Muscle layer of duodenum (tissue), 2 donors: ENCODE data around the gene POLN.

Experiments
- H3K27ac ChIP-seq: one replicate; pipeline ENCODE4 v1.7.0; 2013; ENCODE audit warnings: mild to moderate bottlenecking, low read length
- H3K27me3 ChIP-seq: one replicate; pipeline ENCODE4 v1.7.0; 2013; ENCODE audit warnings: low read depth, mild to moderate bottlenecking, control low read depth, low read length
- H3K36me3 ChIP-seq, 2 donors: one replicate each; pipeline ENCODE4 v1.7.0; 2013; ENCODE audit warnings: low read length in 2 of 2, control low read depth in 1 of 2, mild to moderate bottlenecking in 1 of 2; ENCODE audit not compliant: insufficient read depth in 2 of 2, control insufficient read depth in 1 of 2
- H3K4me1 ChIP-seq, 2 donors: one replicate each; pipeline ENCODE4 v1.7.0; 2013; ENCODE audit warnings: low read length in 2 of 2, mild to moderate bottlenecking in 2 of 2, control low read depth in 1 of 2, moderate library complexity in 1 of 2; ENCODE audit not compliant: insufficient read depth in 2 of 2, control insufficient read depth in 1 of 2
- H3K4me3 ChIP-seq, 2 donors: one replicate each; pipeline ENCODE4 v1.7.0; 2013; ENCODE audit warnings: low read length in 2 of 2, low read depth in 1 of 2, mild to moderate bottlenecking in 1 of 2
- H3K9me3 ChIP-seq, 2 donors: one replicate each; pipeline ENCODE4 v1.7.0; 2013; ENCODE audit warnings: low read length in 2 of 2, control low read depth in 1 of 2, mild to moderate bottlenecking in 1 of 2; ENCODE audit not compliant: control insufficient read depth in 1 of 2
- donor health status: healthy.

Gene POLN

GRCh38 chr4:2273657-2274319 lies 31.9 kb upstream of the POLN start:
- no peak overlapping the region for H3K27ac ChIP-seq
- peaks cover 0 to 5% of the 10 kb centered on the region in 2 donors for H3K36me3 ChIP-seq
- no peak overlapping the region for H3K4me3 ChIP-seq
- H3K27me3 ChIP-seq: no peaks in the 10 kb centered on the region
- no peaks in the 10 kb centered on the region for H3K9me3 ChIP-seq
- H3K4me1 ChIP-seq: no peaks in the 10 kb centered on the region

DNA sequence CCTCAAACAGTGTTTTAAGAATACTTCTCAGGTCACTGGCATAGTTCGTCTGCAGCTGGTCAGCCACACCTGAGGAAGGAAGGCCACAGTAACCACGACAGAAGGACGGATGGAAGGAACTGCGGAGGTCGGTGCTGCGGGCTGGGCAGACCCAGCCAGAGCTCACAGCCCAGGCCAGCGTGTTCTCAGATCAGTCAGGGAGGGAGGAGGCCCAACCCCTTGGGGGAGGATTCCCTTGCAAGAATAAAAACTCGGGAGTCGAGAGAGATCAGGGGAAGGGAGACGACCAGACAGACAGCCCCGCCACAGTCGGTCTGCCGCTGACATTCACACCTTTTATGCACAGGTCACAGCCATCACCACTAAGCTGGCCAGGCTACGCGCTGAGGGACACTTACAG lies 31.3 kb upstream of the POLN start:
- H3K4me1 ChIP-seq: no peaks in the 10 kb centered on the region
- H3K9me3 ChIP-seq: no peaks in the 10 kb centered on the region
- H3K4me3 ChIP-seq: no peak overlapping the region
- no peak overlapping the region for H3K27ac ChIP-seq
- H3K36me3 ChIP-seq: peaks cover 0 to 5% of the 10 kb centered on the region in 2 donors
- no peaks in the 10 kb centered on the region for H3K27me3 ChIP-seq

DNA sequence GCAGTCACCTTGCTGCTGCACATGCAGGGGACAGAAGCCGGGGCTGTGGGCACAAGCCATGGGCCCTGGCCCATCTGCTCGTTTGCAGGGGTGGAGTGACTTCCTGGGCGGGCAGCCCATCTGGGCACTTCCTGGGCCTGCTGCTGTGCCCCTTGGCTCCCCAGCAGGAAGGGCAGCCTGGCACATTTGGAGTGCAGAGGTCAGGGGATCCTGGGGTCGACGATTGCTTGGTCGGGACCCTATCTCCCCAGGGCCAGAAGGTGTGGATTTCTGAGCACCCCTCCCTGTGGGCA lies 30.9 kb upstream of the POLN start:
- no peaks in the 10 kb centered on the region for H3K9me3 ChIP-seq
- no peak overlapping the region for H3K27ac ChIP-seq
- no peaks in the 10 kb centered on the region for H3K27me3 ChIP-seq
- peaks cover 0 to 5% of the 10 kb centered on the region in 2 donors for H3K36me3 ChIP-seq
- H3K4me1 ChIP-seq: no peaks in the 10 kb centered on the region
- H3K4me3 ChIP-seq: no peak overlapping the region

- Histone ChIP-seq H3K9me3 (no peaks in the 10 kb centered on the region), H3K4me1 (no peaks in the 10 kb centered on the region), H3K27me3 (no peaks in the 10 kb centered on the region), H3K27ac (no peak overlapping the region), H3K4me3 (no peak overlapping the region), H3K36me3 (peaks cover 0 to 5% of the 10 kb centered on the region in 2 donors)
Measured at GRCh38 chr4:2272026-2272827, 30.3 kb upstream of the POLN start.

DNA sequence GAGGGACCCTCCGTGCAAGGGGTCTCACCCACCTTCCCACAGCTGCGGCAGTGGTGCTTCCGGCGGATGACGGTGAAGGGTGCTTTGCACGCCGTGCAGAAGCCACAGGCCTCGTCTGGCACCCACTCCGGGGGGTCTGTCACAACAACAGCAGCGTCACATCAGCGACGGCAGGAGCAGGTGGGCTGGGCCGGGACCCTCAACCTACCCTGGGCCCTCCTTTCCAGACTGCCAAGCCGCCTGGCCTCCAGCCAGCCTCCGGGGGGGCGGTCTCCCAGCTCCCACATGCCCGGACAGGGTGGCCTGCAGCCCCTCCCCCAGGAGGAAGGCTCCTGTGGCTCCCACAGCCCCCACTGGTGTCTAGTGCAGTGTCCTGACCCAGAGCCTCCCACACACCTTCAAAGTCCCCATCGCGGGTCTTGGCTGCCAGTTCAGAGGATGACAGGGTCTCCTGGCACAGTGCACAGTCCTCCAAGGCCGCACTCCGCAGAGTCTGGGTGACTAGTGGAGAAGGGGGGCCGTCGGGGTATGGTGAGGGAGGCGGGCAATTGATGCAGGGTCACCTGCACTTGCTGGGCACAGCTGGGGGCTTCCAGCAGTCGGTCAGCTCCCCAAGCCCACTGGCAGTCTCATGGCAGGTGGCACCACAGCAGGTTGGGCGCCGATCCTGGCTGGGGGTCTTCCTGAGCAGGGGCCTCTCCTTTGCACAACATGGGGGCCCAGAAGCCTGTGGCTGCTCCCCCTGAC lies 29.5 kb upstream of the POLN start:
- Histone ChIP-seq H3K9me3 (no peaks in the 10 kb centered on the region), H3K4me1 (peaks cover 0 to 7% of the 10 kb centered on the region in 2 donors), H3K27me3 (no peaks in the 10 kb centered on the region), H3K36me3 (peaks cover 0 to 5% of the 10 kb centered on the region in 2 donors), H3K4me3 (no peak overlapping the region), H3K27ac (no peak overlapping the region)

- H3K27ac ChIP-seq: no peak overlapping the region
Measured at GRCh38 chr4:2270341-2271165, 28.6 kb upstream of the POLN start.

GRCh38 chr4:2269618-2270163 lies 27.8 kb upstream of the POLN start:
- Histone ChIP-seq H3K27me3 (no peaks in the 10 kb centered on the region), H3K4me1 (peaks cover 0 to 21% of the 10 kb centered on the region in 2 donors), H3K9me3 (no peaks in the 10 kb centered on the region), H3K27ac (no peak overlapping the region), H3K36me3 (peaks cover 0 to 5% of the 10 kb centered on the region in 2 donors), H3K4me3 (no peak overlapping the region)

More at GRCh38 chr4:2270341-2271165, 28.6 kb upstream of the POLN start:
- Histone ChIP-seq H3K36me3 (peaks cover 0 to 5% of the 10 kb centered on the region in 2 donors), H3K4me1 (peaks cover 0 to 16% of the 10 kb centered on the region in 2 donors), H3K9me3 (no peaks in the 10 kb centered on the region), H3K4me3 (no peak overlapping the region), H3K27me3 (no peaks in the 10 kb centered on the region)

- Histone ChIP-seq H3K9me3 (no peaks in the 10 kb centered on the region), H3K36me3 (peaks cover 0 to 5% of the 10 kb centered on the region in 2 donors), H3K27ac (no peak overlapping the region), H3K27me3 (no peaks in the 10 kb centered on the region), H3K4me3 (no peak overlapping the region), H3K4me1 (peaks cover 0 to 25% of the 10 kb centered on the region in 2 donors)
Measured at GRCh38 chr4:2269206-2269531, 27.2 kb upstream of the POLN start.

DNA sequence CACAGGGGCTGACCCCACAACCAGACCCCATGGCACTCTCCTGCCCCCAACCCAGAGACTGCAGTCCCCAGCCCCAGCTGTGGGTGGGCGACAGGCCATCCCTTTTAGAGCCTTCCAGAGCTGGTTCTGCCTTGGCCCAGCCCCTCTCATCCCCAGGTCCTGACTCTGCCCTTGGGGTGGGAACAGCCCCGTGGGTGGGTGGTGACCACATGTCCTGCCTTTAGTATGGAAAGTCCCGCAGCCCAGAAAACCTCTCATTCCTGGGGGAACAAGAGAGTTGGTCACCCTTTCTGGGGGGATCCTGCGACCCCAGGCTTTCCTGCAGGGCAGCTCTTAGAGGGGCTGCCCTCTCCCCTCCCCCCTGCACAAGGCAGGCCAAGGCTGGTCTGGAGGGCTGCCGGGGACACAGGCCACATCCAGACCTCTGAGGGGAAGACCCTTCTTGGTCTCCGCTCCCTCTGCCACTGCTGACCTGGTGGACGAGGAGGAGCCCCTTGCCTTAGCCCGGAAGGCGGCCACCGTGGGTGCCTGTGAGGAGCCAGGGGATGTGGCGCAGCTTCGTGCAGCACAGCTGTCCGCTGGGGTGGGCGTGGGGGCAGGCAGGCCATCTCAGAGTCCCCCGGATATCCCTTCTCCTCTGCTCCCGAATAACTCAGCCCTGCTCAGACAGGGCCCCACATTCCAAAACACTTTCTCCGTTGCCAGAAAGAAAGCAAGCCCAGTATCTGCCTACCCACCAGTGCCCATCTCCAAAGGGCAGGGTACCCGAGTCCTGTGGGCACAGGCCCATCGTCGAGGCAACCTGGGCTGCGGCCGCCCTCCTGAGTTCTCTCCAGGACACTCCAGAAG lies 26.7 kb upstream of the POLN start:
- Histone ChIP-seq H3K4me1 (peaks cover 0 to 26% of the 10 kb centered on the region in 2 donors), H3K36me3 (peaks cover 0 to 5% of the 10 kb centered on the region in 2 donors), H3K27me3 (no peaks in the 10 kb centered on the region), H3K4me3 (no peak overlapping the region), H3K27ac (no peak overlapping the region), H3K9me3 (no peaks in the 10 kb centered on the region)

DNA sequence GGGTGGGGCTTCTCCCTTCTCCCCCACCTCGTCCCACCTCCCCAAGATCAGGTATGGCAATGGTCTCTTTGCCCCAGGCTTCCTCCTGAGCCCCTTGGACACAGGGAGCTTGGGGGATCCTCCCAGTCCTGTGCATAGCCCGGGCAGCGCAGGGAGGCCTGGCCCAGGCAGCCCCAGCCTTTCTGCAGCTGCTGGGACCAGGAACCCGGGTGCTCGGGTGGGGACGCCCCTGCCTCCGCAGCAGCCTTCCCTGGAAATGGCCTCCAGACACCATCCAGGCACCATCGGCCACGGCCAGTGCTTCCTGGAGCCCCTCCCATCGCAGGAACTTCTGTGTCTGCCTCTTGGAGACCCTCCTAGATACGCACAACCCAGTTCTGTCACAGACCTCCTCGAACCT lies 25.9 kb upstream of the POLN start:
- Histone ChIP-seq H3K27ac (no peak overlapping the region), H3K36me3 (peaks cover 0 to 5% of the 10 kb centered on the region in 2 donors), H3K4me3 (no peak overlapping the region), H3K4me1 (peaks cover 0 to 33% of the 10 kb centered on the region in 2 donors), H3K27me3 (no peaks in the 10 kb centered on the region), H3K9me3 (no peaks in the 10 kb centered on the region)
